Activated CD4-positive, alpha-beta memory T cell treated with anti-CD3 and anti-CD28 coated beads for 36 hours (primary cell): ENCODE data around the gene UMODL1. TPM values are rescaled to one million over a fixed set of nuclear protein-coding genes. Genes with fewer than 3 reads are reported as not detected.
"Not testable (repeated sequence)": the region's sequence is repeated elsewhere in the genome, so short reads cannot be mapped to it uniquely, and the experiment has no call there.

Experiments used
- CTCF ChIA-PET: fragments of 350-600 bp; sonication (Branson Sonifier 250); formaldehyde crosslinking; loops from one replicate; lab custom pipeline; 2021; ENCODE audit warnings: antibody characterized with exemption, inconsistent platforms; lab: Charles Lee
- POLR2A ChIA-PET: fragments of 350-600 bp; sonication (Branson Sonifier 250); formaldehyde crosslinking; loops from one replicate; lab custom pipeline; 2021; ENCODE audit warnings: antibody characterized with exemption; lab: Charles Lee
- DNase-seq: peaks from one replicate; pipeline ENCODE4 v3.0.0-alpha.2; 2020
- H3K27ac Mint-ChIP-seq: one replicate; pipeline ENCODE4 v1.8.0; 2021; ENCODE audit warnings: mixed read lengths
- H3K27me3 Mint-ChIP-seq: one replicate; pipeline ENCODE4 v1.8.0; 2021; ENCODE audit warnings: mixed read lengths
- H3K36me3 Mint-ChIP-seq: one replicate; pipeline ENCODE4 v1.8.0; 2021; ENCODE audit warnings: mixed read lengths
- H3K4me1 Mint-ChIP-seq: one replicate; pipeline ENCODE4 v1.8.0; 2021; ENCODE audit warnings: low read depth, mixed read lengths
- H3K4me3 Mint-ChIP-seq: one replicate; pipeline ENCODE4 v1.8.0; 2021; ENCODE audit warnings: mild to moderate bottlenecking, mixed read lengths
- H3K9me3 Mint-ChIP-seq: one replicate; pipeline ENCODE4 v1.8.0; 2021; ENCODE audit warnings: mixed read lengths
- intact Hi-C: fragments of 100-400 bp; cut with micrococcal nuclease; formaldehyde crosslinking; loops from one replicate; pipeline ENCODE4 v1.15.1; 2023
- total RNA-seq, 2 experiments: library from RNA; stranded (reverse); gene quantifications; one replicate each; pipeline ENCODE4 v1.2.3, GENCODE V29; 2021

The UMODL1 gene
- total RNA-seq, 2 experiments from 2014 or later = not detected

- intact Hi-C loops = loop anchor here (1.0 to 5.0 kb wide), 5 partner anchors 43 to 185 kb away; partner anchors contain the start of gene PRDM15
- Mint-ChIP-seq H3K27me3 (no peaks in the 10 kb centered on the region), H3K4me3 (peak overlapping the region; percentile 71), H3K9me3 (no peaks in the 10 kb centered on the region), H3K36me3 (no peaks in the 10 kb centered on the region), H3K4me1 (peaks cover 43% of the 10 kb centered on the region), H3K27ac (peak overlapping the region; percentile 87)
- DNase-seq = peak; percentile 85
- CTCF ChIA-PET = interaction anchor here (0.8 to 2.0 kb wide), 3 partner anchors 44 to 186 kb away, joined by 3 to 7 read pairs (median 4); no protein-coding TSS in a partner anchor
- POLR2A ChIA-PET = interaction anchor here (1.6 to 2.2 kb wide), 2 partner anchors 54 to 61 kb away, joined by 4 to 6 read pairs; partner anchors contain the start of gene ZBTB21
Observed at GRCh38 chr21:42063571-42064521, 7.3 kb upstream of the UMODL1 start.

- Mint-ChIP-seq H3K27me3 (no peaks in the 10 kb centered on the region), H3K27ac (no peak overlapping the region), H3K9me3 (no peaks in the 10 kb centered on the region), H3K36me3 (no peaks in the 10 kb centered on the region), H3K4me3 (no peak overlapping the region), H3K4me1 (peaks cover 37% of the 10 kb centered on the region)
- ChIA-PET CTCF (no interaction called here), POLR2A (no interaction called here)
- intact Hi-C loops = no loop called here
- DNase-seq = no peak
Observed at GRCh38 chr21:42066521-42066920, 4.6 kb upstream of the UMODL1 start.

- Mint-ChIP-seq H3K4me1 (peaks cover 25% of the 10 kb centered on the region), H3K36me3 (no peaks in the 10 kb centered on the region), H3K27ac (no peak overlapping the region), H3K27me3 (no peaks in the 10 kb centered on the region), H3K9me3 (no peaks in the 10 kb centered on the region), H3K4me3 (no peak overlapping the region)
- ChIA-PET POLR2A (no interaction called here), CTCF (no interaction called here)
- no peak for DNase-seq
- intact Hi-C loops = no loop called here
Observed at GRCh38 chr21:42067531-42068255, 3.4 kb upstream of the UMODL1 start.

GRCh38 chr21:42068256-42068545, 2.9 kb upstream of the UMODL1 start:
- H3K27ac Mint-ChIP-seq = no peak overlapping the region
- ChIA-PET CTCF (no interaction called here), POLR2A (no interaction called here)
- H3K27me3 Mint-ChIP-seq = no peaks in the 10 kb centered on the region
- H3K36me3 Mint-ChIP-seq = no peaks in the 10 kb centered on the region
- no peak for DNase-seq
- H3K4me1 Mint-ChIP-seq = peaks cover 20% of the 10 kb centered on the region
- intact Hi-C loops = no loop called here
- H3K9me3 Mint-ChIP-seq = no peaks in the 10 kb centered on the region
- H3K4me3 Mint-ChIP-seq = no peak overlapping the region

- Mint-ChIP-seq H3K4me1 (peaks cover 16% of the 10 kb centered on the region), H3K27ac (no peak overlapping the region), H3K27me3 (no peaks in the 10 kb centered on the region), H3K4me3 (no peak overlapping the region), H3K36me3 (no peaks in the 10 kb centered on the region), H3K9me3 (no peaks in the 10 kb centered on the region)
- ChIA-PET CTCF (no interaction called here), POLR2A (no interaction called here)
- DNase-seq = no peak
- intact Hi-C loops = no loop called here
Observed at GRCh38 chr21:42068592-42068991, 2.5 kb upstream of the UMODL1 start.

GRCh38 chr21:42069327-42069726, 1.8 kb upstream of the UMODL1 start:
- no peak for DNase-seq
- POLR2A ChIA-PET = no interaction called here
- H3K4me3 Mint-ChIP-seq = no peak overlapping the region
- no peak overlapping the region for H3K27ac Mint-ChIP-seq
- peaks cover 9% of the 10 kb centered on the region for H3K4me1 Mint-ChIP-seq
- CTCF ChIA-PET = no interaction called here
- intact Hi-C loops = no loop called here
- no peaks in the 10 kb centered on the region for H3K36me3 Mint-ChIP-seq
- no peaks in the 10 kb centered on the region for H3K9me3 Mint-ChIP-seq
- no peaks in the 10 kb centered on the region for H3K27me3 Mint-ChIP-seq

GRCh38 chr21:42069843-42070242, 1.3 kb upstream of the UMODL1 start:
- Mint-ChIP-seq H3K27ac (no peak overlapping the region), H3K4me1 (peaks cover 4% of the 10 kb centered on the region), H3K4me3 (no peak overlapping the region), H3K27me3 (no peaks in the 10 kb centered on the region), H3K9me3 (no peaks in the 10 kb centered on the region), H3K36me3 (no peaks in the 10 kb centered on the region)
- no peak for DNase-seq
- POLR2A ChIA-PET = no interaction called here
- CTCF ChIA-PET = no interaction called here
- intact Hi-C loops = no loop called here

- ChIA-PET CTCF (interaction anchor here (0.9 to 1.8 kb wide), 2 partner anchors 34 to 44 kb away, joined by 3 to 10 read pairs; no protein-coding TSS in a partner anchor), POLR2A (interaction anchor here (1.0 kb wide), 1 partner anchor 9 kb away, joined by 4 read pairs; no protein-coding TSS in a partner anchor)
- no peaks in the 10 kb centered on the region for H3K9me3 Mint-ChIP-seq
- H3K27ac Mint-ChIP-seq = no peak overlapping the region
- intact Hi-C loops = no loop called here
- DNase-seq = no peak
- no peaks in the 10 kb centered on the region for H3K36me3 Mint-ChIP-seq
- no peaks in the 10 kb centered on the region for H3K4me1 Mint-ChIP-seq
- no peaks in the 10 kb centered on the region for H3K27me3 Mint-ChIP-seq
- H3K4me3 Mint-ChIP-seq = no peak overlapping the region
Observed at GRCh38 chr21:42073145-42074099, 2.3 kb downstream of the UMODL1 start.

GRCh38 chr21:42075686-42076471, 4.8 kb downstream of the UMODL1 start:
- H3K27me3 Mint-ChIP-seq = no peaks in the 10 kb centered on the region
- no peaks in the 10 kb centered on the region for H3K36me3 Mint-ChIP-seq
- no peak overlapping the region for H3K4me3 Mint-ChIP-seq
- no peak overlapping the region for H3K27ac Mint-ChIP-seq
- ChIA-PET CTCF (no interaction called here), POLR2A (interaction anchor here (0.6 kb wide), 1 partner anchor 291 kb away, joined by 3 read pairs; no protein-coding TSS in a partner anchor)
- no peaks in the 10 kb centered on the region for H3K9me3 Mint-ChIP-seq
- DNase-seq = no peak
- no peaks in the 10 kb centered on the region for H3K4me1 Mint-ChIP-seq
- intact Hi-C loops = no loop called here

GRCh38 chr21:42077685-42078238, 6.6 kb downstream of the UMODL1 start:
- DNase-seq, CTCF ChIA-PET, H3K36me3 Mint-ChIP-seq, H3K4me3 Mint-ChIP-seq, H3K9me3 Mint-ChIP-seq, H3K27me3 Mint-ChIP-seq, intact Hi-C loops, H3K27ac Mint-ChIP-seq, POLR2A ChIA-PET, H3K4me1 Mint-ChIP-seq: not testable (repeated sequence)
